ENCODE measurements around the gene TBL1XR1.

- TF ChIP-seq SIN3A (IDR thresholded peaks at IDR 0.05; ENCODE audit: borderline replicate concordance, insufficient read depth, low read length) (no peak), REST (IDR thresholded peaks at IDR 0.05; ENCODE audit: insufficient read depth in 1 of 2, low read depth in 2 of 2, low read length in 2 of 2) (no peak), POLR2AphosphoS5 (IDR thresholded peaks at IDR 0.05; ENCODE audit: low read depth, low read length) (no peak), TAF1 (IDR thresholded peaks at IDR 0.05; ENCODE audit: borderline replicate concordance, insufficient read depth, low read length) (no peak), FOXP2 (optimal IDR thresholded peaks at IDR 0.05; ENCODE audit: borderline replicate concordance, extremely low read depth, extremely low read length, insufficient read depth) (no peak)
These were observed 87.5 kb downstream of the TBL1XR1 start for GRCh38 chr3:177109688-177110330.

All from PFSK-1 (cell line).